Measurements from ENCODE around the gene ASTN2.

The ASTN2 gene

DNA sequence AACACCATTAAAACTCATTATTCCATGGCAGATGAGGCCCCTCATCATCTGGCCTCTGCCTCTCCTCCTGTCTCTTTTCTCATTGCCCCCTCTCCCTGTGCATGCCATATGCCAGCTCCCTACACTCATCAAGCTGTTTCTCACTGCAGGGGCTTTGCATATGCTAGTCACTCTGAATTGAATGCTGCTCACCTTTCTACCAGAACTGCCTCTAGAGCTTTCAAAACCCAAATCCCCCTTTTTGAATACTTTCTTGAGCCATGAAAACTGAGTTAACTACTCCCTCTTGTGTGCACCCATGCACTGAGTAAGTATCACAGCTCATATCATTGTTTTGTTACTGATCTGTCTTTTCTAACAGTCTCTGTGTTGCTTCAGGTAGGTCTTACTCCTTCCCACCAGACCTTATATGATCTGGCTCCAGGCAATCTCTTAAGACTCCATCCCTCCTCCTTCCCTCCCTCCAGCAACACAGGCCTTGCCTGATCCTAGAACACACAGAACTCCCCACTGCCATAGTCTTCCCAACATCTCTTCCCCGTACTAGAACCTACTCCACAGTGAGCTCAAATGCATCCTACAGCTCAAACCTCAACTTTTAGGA is 60.5 kb downstream of the ASTN2 start:
- DNase-seq (ENCODE audit: extremely low spot score), result no peak
- TF ChIP-seq, protein P1, sequence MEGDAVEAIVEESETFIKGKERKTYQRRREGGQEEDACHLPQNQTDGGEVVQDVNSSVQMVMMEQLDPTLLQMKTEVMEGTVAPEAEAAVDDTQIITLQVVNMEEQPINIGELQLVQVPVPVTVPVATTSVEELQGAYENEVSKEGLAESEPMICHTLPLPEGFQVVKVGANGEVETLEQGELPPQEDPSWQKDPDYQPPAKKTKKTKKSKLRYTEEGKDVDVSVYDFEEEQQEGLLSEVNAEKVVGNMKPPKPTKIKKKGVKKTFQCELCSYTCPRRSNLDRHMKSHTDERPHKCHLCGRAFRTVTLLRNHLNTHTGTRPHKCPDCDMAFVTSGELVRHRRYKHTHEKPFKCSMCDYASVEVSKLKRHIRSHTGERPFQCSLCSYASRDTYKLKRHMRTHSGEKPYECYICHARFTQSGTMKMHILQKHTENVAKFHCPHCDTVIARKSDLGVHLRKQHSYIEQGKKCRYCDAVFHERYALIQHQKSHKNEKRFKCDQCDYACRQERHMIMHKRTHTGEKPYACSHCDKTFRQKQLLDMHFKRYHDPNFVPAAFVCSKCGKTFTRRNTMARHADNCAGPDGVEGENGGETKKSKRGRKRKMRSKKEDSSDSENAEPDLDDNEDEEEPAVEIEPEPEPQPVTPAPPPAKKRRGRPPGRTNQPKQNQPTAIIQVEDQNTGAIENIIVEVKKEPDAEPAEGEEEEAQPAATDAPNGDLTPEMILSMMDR (IDR thresholded peaks at IDR 0.05; ENCODE audit: control extremely low read depth, extremely low read depth, low read depth, missing control alignments), result no peak
- POLR2A ChIA-PET, result no interaction called here
- CTCF ChIA-PET, result interaction anchor here (0.9 kb wide), 1 partner anchor 13 kb away, joined by 3 read pairs; no protein-coding TSS in a partner anchor

DNA sequence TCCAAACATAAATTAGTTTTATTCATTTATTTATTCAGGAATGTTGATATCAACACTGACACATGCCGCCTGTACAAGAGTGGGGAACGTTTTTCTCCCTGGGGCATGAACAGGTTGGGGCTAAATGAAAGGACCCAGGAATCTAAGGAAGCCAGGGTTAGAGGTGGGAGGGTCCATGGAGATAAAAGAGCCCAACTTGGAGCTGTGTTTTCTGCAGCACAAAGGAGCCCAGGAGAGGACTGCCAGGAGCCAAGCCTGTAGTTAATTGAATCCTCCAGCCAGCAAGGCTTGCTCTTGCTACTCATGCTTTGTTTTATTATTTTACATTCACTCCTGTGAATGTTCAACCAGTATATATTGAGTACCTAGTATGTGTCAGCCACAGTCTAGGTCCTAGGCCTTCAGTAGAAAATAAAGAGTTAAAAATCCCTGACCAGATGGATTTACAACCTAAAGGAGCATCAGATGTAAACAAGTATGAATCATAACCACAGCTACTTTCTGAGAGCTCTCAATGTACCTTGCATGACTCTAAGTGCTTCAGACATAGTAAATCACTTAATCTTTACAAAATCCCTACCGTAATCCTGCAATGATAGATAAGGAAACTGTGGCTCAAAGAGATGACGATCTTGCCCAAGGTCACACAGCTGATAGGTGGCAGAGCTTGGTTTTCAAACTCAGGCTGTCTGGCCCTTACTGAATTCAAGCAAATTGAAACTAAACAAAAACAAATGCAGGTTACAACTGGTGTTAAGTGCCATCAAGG is 69.8 kb downstream of the ASTN2 start:
- TF ChIP-seq, protein P1 (IDR thresholded peaks at IDR 0.05; ENCODE audit: control extremely low read depth, extremely low read depth, low read depth, missing control alignments), result no peak
- CTCF ChIA-PET, result interaction anchor here (1.4 kb wide), 1 partner anchor 9 kb away, joined by 3 read pairs; no protein-coding TSS in a partner anchor
- POLR2A ChIA-PET, result no interaction called here

DNA sequence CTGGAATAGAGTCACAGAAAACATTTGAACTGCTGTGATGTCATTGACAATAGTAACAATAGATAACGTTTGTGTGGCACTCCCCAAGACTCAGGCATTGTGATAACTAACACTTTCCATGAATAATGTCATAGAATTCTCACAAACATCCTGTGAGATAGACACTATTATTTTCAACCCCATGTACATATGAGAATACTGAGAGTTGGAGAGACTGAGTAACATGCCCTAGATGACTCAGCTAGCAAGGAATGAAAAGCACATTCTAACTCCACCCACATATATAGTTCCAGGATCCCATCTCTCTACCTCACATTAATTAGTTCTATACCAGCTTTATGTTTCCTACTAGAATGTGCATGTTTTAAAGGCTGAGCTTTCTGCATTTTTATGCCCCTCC is 71.4 kb downstream of the ASTN2 start:
- POLR2A ChIA-PET, result no interaction called here
- DNase-seq (ENCODE audit: extremely low spot score), result no peak
- CTCF ChIA-PET, result interaction anchor here (1.4 kb wide), 1 partner anchor 30 kb away, joined by 4 read pairs; no protein-coding TSS in a partner anchor
- TF ChIP-seq, protein P1 (IDR thresholded peaks at IDR 0.05; ENCODE audit: control extremely low read depth, extremely low read depth, low read depth, missing control alignments), result no peak

More for the DNA sequence above, 69.8 kb downstream of the ASTN2 start:
- no peak for DNase-seq (ENCODE audit: extremely low spot score)

DNA sequence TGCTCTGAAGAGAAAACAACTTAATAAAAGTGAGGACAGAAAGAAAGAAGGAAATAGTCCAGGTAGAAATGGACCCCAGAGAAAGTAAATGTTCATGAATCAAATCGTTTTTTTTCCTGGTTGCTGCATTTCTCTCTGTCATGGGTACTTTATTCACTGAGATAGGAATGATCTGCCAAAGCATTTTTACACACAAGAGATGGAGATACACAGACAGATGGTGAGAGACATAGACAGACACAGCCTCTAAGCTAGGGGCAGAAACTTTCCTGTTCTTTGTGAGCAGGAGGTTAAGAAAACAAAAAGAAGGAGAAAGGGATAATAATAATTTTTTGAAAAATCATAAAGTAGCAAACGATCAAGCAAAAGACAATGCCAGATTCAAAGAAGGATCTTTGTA is 73.7 kb downstream of the ASTN2 start:
- TF ChIP-seq, protein P1 (IDR thresholded peaks at IDR 0.05; ENCODE audit: control extremely low read depth, extremely low read depth, low read depth, missing control alignments), result no peak
- ChIA-PET POLR2A (no interaction called here), CTCF (no interaction called here)
- no peak for DNase-seq (ENCODE audit: extremely low spot score)

DNA sequence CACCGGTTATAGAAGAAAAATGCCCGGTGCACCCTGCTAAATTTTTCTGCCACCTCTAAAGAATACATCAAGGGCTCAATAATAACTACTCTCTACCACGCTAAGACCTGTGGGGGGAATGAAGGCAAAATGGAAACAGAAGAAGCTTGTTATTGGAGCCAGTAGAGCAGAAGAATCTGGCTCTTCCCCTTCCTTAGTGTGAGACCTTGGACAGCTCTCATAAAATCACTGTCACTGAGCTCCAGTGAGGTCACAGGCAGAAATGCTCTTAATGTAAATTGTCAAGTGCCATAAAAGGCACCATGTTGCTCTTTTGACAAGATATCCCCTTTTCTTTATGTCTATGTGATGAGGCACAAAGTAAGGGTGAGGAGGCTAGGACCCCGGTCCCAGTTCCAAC is 74.4 kb downstream of the ASTN2 start:
- TF ChIP-seq, protein P1 (IDR thresholded peaks at IDR 0.05; ENCODE audit: control extremely low read depth, extremely low read depth, low read depth, missing control alignments), result no peak
- ChIA-PET POLR2A (no interaction called here), CTCF (no interaction called here)
- no peak for DNase-seq (ENCODE audit: extremely low spot score)

DNA sequence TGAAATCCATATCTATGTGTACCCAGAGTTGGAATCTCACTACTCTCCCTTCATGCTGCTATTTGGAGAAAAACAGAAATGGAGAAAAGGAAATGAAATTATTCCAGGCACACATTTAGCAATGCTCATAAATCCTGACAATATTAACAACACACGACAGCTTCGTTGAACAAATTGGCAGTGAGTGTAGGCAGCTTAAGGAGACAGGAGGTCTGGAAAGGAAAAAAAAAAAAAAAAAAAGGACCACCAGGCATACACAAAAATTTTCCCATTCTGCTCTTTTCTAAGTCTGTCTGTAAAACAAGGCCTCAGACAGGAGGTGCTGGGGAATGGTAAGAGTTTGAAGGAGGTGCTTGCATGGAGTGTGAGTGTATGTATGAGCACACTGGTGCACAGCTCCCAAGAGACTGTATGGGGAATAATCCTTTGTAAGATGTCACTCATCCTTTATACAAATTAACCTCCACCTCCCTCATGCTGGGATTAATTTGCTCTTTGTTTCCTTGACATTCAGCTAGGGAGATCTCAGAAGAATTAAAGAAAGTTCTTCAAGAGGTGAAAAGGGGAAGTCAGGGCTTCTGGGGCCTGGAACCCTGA is 78.9 kb downstream of the ASTN2 start:
- no peak for DNase-seq (ENCODE audit: extremely low spot score)
- TF ChIP-seq, protein P1 (IDR thresholded peaks at IDR 0.05; ENCODE audit: control extremely low read depth, extremely low read depth, low read depth, missing control alignments), result no peak
- ChIA-PET POLR2A (no interaction called here), CTCF (interaction anchor here (1.2 kb wide), 2 partner anchors 9 to 17 kb away, joined by 3 to 4 read pairs; no protein-coding TSS in a partner anchor)

Data from GM10248 (cell line).